ENCODE measurements around the gene CHD2. TPM values are rescaled to one million over a fixed set of nuclear protein-coding genes. Genes with fewer than 3 reads are reported as not detected.
A peak's percentile ranks its signal among the peaks of the same experiment; 100 is the strongest.
"Not testable (repeated sequence)": the region's sequence is repeated elsewhere in the genome, so short reads cannot be mapped to it uniquely, and the experiment has no call there.

Gene CHD2
- total RNA-seq, 1 donor from 2014 or later: 65.6 TPM

- Histone ChIP-seq H3K4me3 (ENCODE audit: low read depth, low read length) (no peak overlapping the region), H3K27me3 (ENCODE audit: control insufficient read depth, insufficient read depth, low read length) (no peaks in the 10 kb centered on the region), H3K36me3 (ENCODE audit: control insufficient read depth, insufficient read depth, low read length) (no peaks in the 10 kb centered on the region)
- no peak for DNase-seq (ENCODE audit: low read depth)
- no peak for FAIRE-seq
- TF ChIP-seq CTCF (IDR thresholded peaks at IDR 0.05; ENCODE audit: insufficient read depth, low read length, severe bottlenecking): no peak
Observed at GRCh38 chr15:93035092-93035915, 135.2 kb downstream of the CHD2 start.

- DNase-seq (ENCODE audit: low read depth): peak; percentile 46
- peak; percentile 50 for FAIRE-seq
- peak; percentile 76 for TF ChIP-seq CTCF (IDR thresholded peaks at IDR 0.05; ENCODE audit: insufficient read depth, low read length, severe bottlenecking)
- H3K36me3 ChIP-seq (ENCODE audit: control insufficient read depth, insufficient read depth, low read length): no peaks in the 10 kb centered on the region
- no peak overlapping the region for H3K4me3 ChIP-seq (ENCODE audit: low read depth, low read length)
- H3K27me3 ChIP-seq (ENCODE audit: control insufficient read depth, insufficient read depth, low read length): no peaks in the 10 kb centered on the region
Observed at GRCh38 chr15:93035953-93036810, 136.1 kb downstream of the CHD2 start.

- Histone ChIP-seq H3K4me3 (ENCODE audit: low read depth, low read length) (no peak overlapping the region), H3K27me3 (ENCODE audit: control insufficient read depth, insufficient read depth, low read length) (no peaks in the 10 kb centered on the region), H3K36me3 (ENCODE audit: control insufficient read depth, insufficient read depth, low read length) (no peaks in the 10 kb centered on the region)
- DNase-seq (ENCODE audit: low read depth): peak; percentile 49
- peak; percentile 89 for FAIRE-seq
- TF ChIP-seq CTCF (IDR thresholded peaks at IDR 0.05; ENCODE audit: insufficient read depth, low read length, severe bottlenecking): peak; percentile 28
Observed at GRCh38 chr15:93036951-93037819, 137.1 kb downstream of the CHD2 start.

- peak; percentile 94 for FAIRE-seq
Observed at GRCh38 chr15:93037820-93038705, 137.9 kb downstream of the CHD2 start.

GRCh38 chr15:93039562-93040287 is 139.6 kb downstream of the CHD2 start:
- H3K4me3 ChIP-seq (ENCODE audit: low read depth, low read length); H3K36me3 ChIP-seq (ENCODE audit: control insufficient read depth, insufficient read depth, low read length); H3K27me3 ChIP-seq (ENCODE audit: control insufficient read depth, insufficient read depth, low read length); DNase-seq (ENCODE audit: low read depth); FAIRE-seq: not testable (repeated sequence)

More at GRCh38 chr15:93037820-93038705, 137.9 kb downstream of the CHD2 start:
- no peak overlapping the region for H3K4me3 ChIP-seq (ENCODE audit: low read depth, low read length)
- no peak for TF ChIP-seq CTCF (IDR thresholded peaks at IDR 0.05; ENCODE audit: insufficient read depth, low read length, severe bottlenecking)
- no peaks in the 10 kb centered on the region for H3K27me3 ChIP-seq (ENCODE audit: control insufficient read depth, insufficient read depth, low read length)
- DNase-seq (ENCODE audit: low read depth): no peak
- H3K36me3 ChIP-seq (ENCODE audit: control insufficient read depth, insufficient read depth, low read length): no peaks in the 10 kb centered on the region
